Natural killer cell (primary cell): Measurements from ENCODE around the gene PDCD4. TPM values are rescaled to one million over a fixed set of nuclear protein-coding genes. Genes with fewer than 3 reads are reported as not detected.

ENCODE experiments used
- ATAC-seq, 3 donors: fragments of 150-1000 bp in 2 of 3; fragments of 200-7000 bp in 1 of 3; cut with Tn5 transposase; 1 replicate in 1 of 3; 2 replicates in 2 of 3; pipeline ENCODE4 v1.10.0; 2021; ENCODE audit warnings: mild to moderate bottlenecking in 2 of 3, moderate library complexity in 2 of 3
- DNase-seq, 2 donors: peaks; one replicate each; pipeline versions ENCODE4 v3.0.0 to v3.0.0-alpha.2; 2013 to 2021; ENCODE audit warnings: mixed read lengths in 1 of 2
- H3K27ac ChIP-seq: one replicate; pipeline ENCODE4 v1.5.1; 2013; ENCODE audit warnings: mild to moderate bottlenecking, low read length
- H3K27me3 ChIP-seq: one replicate; pipeline ENCODE4 v1.6.1; 2013; ENCODE audit warnings: low read length; ENCODE audit not compliant: control insufficient read depth, insufficient read depth
- H3K36me3 ChIP-seq: one replicate; pipeline ENCODE4 v1.6.1; 2013; ENCODE audit warnings: low read length; ENCODE audit not compliant: control insufficient read depth, insufficient read depth
- H3K4me1 ChIP-seq: one replicate; pipeline ENCODE4 v1.6.1; 2013; ENCODE audit warnings: low read length; ENCODE audit not compliant: control insufficient read depth, insufficient read depth
- H3K4me3 ChIP-seq: one replicate; pipeline ENCODE4 v1.5.1; 2013; ENCODE audit warnings: low read length
- H3K9me3 ChIP-seq: one replicate; pipeline ENCODE4 v1.6.1; 2013; ENCODE audit warnings: low read length; ENCODE audit not compliant: control insufficient read depth, insufficient read depth
- H3K27ac Mint-ChIP-seq, 2 donors: one replicate each; pipeline ENCODE4 v1.8.0; 2022; ENCODE audit warnings: mild to moderate bottlenecking in 2 of 2, mixed read lengths in 2 of 2, moderate library complexity in 1 of 2
- H3K27me3 Mint-ChIP-seq, 2 donors: one replicate each; pipeline ENCODE4 v1.8.0; 2022; ENCODE audit warnings: low read depth in 2 of 2, mixed read lengths in 2 of 2
- H3K36me3 Mint-ChIP-seq: one replicate; pipeline ENCODE4 v1.8.0; 2022; ENCODE audit warnings: mixed read lengths
- H3K4me1 Mint-ChIP-seq, 2 donors: one replicate each; pipeline ENCODE4 v1.8.0; 2022; ENCODE audit warnings: mixed read lengths in 2 of 2
- H3K4me3 Mint-ChIP-seq: one replicate; pipeline ENCODE4 v1.8.0; 2022; ENCODE audit warnings: mild to moderate bottlenecking, moderate library complexity, mixed read lengths
- H3K9me3 Mint-ChIP-seq, 2 donors: one replicate each; pipeline ENCODE4 v1.8.0; 2022; ENCODE audit warnings: mixed read lengths in 2 of 2
- WGBS: methylation state at CpG from one replicate; pipeline ENCODE4 v1.1.7; 2013; ENCODE audit warnings: missing lambda C conversion rate; ENCODE audit not compliant: insufficient coverage; 5-methylcytosine and 5-hydroxymethylcytosine counted together
- intact Hi-C: fragments of 100-400 bp; cut with micrococcal nuclease; formaldehyde crosslinking; loops from one replicate; pipeline ENCODE4 v1.14.2; 2022
- total RNA-seq, 4 donors: library from RNA; stranded (reverse); fragments of 120-200 nt in 1 of 4; gene quantifications; one replicate each; pipeline versions ENCODE4 v1.2.3 to v1.2.4, GENCODE V29; 2013 to 2022
- TF ChIP-seq, protein P1 (sequence below): fragments of 200-600 bp; IDR thresholded peaks from one replicate; pipeline ENCODE4 v1.8.0; 2022; ENCODE audit warnings: antibody characterized with exemption

Gene PDCD4
- total RNA-seq, 3 donors from 2014 or later (not counting 1 experiment from before 2014, with no cell fraction given) = 199 to 241 (median 222) TPM

- H3K4me3 Mint-ChIP-seq = no peak overlapping the region
- TF ChIP-seq, protein P1, sequence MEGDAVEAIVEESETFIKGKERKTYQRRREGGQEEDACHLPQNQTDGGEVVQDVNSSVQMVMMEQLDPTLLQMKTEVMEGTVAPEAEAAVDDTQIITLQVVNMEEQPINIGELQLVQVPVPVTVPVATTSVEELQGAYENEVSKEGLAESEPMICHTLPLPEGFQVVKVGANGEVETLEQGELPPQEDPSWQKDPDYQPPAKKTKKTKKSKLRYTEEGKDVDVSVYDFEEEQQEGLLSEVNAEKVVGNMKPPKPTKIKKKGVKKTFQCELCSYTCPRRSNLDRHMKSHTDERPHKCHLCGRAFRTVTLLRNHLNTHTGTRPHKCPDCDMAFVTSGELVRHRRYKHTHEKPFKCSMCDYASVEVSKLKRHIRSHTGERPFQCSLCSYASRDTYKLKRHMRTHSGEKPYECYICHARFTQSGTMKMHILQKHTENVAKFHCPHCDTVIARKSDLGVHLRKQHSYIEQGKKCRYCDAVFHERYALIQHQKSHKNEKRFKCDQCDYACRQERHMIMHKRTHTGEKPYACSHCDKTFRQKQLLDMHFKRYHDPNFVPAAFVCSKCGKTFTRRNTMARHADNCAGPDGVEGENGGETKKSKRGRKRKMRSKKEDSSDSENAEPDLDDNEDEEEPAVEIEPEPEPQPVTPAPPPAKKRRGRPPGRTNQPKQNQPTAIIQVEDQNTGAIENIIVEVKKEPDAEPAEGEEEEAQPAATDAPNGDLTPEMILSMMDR = no peak
- no peak for ATAC-seq
- Histone ChIP-seq H3K4me1 (peaks cover 7% of the 10 kb centered on the region), H3K27ac (no peak overlapping the region), H3K9me3 (no peaks in the 10 kb centered on the region), H3K36me3 (no peaks in the 10 kb centered on the region), H3K4me3 (no peak overlapping the region), H3K27me3 (no peaks in the 10 kb centered on the region)
- 92% methylated on average over 2 of the region's 2 CpGs for WGBS
- no peaks in the 10 kb centered on the region for H3K36me3 Mint-ChIP-seq
- no peaks in the 10 kb centered on the region for H3K9me3 Mint-ChIP-seq
- DNase-seq = no peak
- peaks cover 23 to 35% of the 10 kb centered on the region in 2 donors for H3K4me1 Mint-ChIP-seq
- H3K27me3 Mint-ChIP-seq = no peaks in the 10 kb centered on the region
- intact Hi-C loops = no loop called here
- no peak overlapping the region for H3K27ac Mint-ChIP-seq
Measured at GRCh38 chr10:110927461-110927860, 55.7 kb downstream of the PDCD4 start.

DNA sequence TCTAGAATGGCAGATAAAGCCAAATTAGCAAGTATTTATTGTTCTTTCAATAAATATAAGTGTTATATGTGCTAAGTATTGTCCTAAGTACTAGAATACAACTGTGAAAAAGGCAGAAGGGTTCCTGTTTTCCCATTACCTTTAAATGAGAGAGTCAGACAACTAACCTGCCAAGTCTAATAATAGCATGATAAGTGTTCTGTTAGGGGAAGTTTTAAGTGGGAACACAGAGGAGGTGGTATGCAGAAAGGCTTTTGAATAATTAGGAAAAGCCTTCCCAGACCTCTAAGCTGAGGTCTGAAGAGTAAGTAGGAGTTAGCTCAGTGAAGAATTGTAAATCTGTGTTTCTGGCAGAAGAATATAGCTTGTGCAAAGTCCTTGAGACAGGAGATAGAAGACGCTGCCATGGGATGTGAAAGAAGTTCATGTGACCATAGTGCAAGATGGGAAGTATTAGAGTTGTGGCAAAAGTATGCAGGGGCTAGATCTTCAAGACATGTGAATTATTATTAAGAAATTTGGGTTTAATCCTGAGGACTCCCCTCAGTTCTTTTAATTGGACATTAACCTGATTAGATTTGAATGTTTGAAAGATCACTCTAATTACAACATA, 60.1 kb downstream of the PDCD4 start:
- Mint-ChIP-seq H3K4me1 (peaks cover 11 to 17% of the 10 kb centered on the region in 2 donors), H3K4me3 (no peak overlapping the region), H3K9me3 (no peaks in the 10 kb centered on the region), H3K27ac (no peak overlapping the region), H3K36me3 (no peaks in the 10 kb centered on the region), H3K27me3 (no peaks in the 10 kb centered on the region)
- intact Hi-C loops = no loop called here
- TF ChIP-seq, protein P1 = no peak
- DNase-seq = no peak
- Histone ChIP-seq H3K9me3 (no peaks in the 10 kb centered on the region), H3K36me3 (no peaks in the 10 kb centered on the region), H3K4me3 (no peak overlapping the region), H3K27me3 (no peaks in the 10 kb centered on the region), H3K27ac (no peak overlapping the region), H3K4me1 (peaks cover 7% of the 10 kb centered on the region)
- 90% methylated on average over 1 of the region's 1 CpG for WGBS
- ATAC-seq = no peak

DNA sequence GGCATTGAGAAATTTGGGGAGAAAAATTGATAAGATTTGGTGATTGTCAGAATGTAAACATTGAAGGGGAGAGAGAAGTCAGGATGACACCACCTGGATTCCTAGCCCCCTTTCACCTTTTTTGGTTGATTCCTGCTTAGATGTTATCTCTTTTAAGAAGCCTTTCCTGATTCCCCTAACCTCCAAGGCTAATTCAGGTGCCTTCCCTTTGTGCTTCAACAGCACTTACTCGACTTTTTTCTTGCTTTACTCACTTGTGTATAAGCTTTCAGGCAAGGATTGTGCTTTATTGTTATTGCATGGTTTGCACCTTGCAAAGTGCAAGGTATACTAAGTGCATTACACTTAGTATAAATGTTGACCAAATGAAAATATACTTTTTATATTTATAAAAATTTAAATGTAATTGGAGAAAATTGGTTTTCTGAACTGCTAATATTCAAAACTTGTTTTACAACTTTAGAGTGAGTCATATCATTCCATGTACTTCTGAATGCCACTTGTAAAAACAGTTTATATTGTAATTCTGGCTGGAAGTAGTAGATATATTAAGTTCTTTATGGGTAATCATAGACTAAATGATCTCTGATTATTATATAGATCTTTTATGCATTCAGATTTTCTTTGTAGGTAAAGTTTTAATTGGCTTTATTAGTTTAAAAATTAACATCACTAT, 60.9 kb downstream of the PDCD4 start:
- WGBS = no CpG with 5 or more reads among the region's 1 CpG
- peaks cover 17 to 18% of the 10 kb centered on the region in 2 donors for H3K4me1 Mint-ChIP-seq
- no peak for ATAC-seq

More for the DNA sequence above, 60.9 kb downstream of the PDCD4 start:
- TF ChIP-seq, protein P1 = no peak
- H3K36me3 ChIP-seq = no peaks in the 10 kb centered on the region
- H3K27me3 Mint-ChIP-seq = no peaks in the 10 kb centered on the region
- no peaks in the 10 kb centered on the region for H3K36me3 Mint-ChIP-seq
- H3K27me3 ChIP-seq = no peaks in the 10 kb centered on the region
- H3K9me3 ChIP-seq = no peaks in the 10 kb centered on the region
- DNase-seq = no peak
- no peak overlapping the region for H3K4me3 ChIP-seq
- intact Hi-C loops = no loop called here
- H3K4me1 ChIP-seq = peaks cover 7% of the 10 kb centered on the region
- no peak overlapping the region for H3K27ac ChIP-seq
- no peak overlapping the region for H3K4me3 Mint-ChIP-seq
- H3K27ac Mint-ChIP-seq = no peak overlapping the region
- H3K9me3 Mint-ChIP-seq = no peaks in the 10 kb centered on the region
